Stomach smooth muscle (tissue), 2 donors: ENCODE measurements around the gene ARHGAP18.

ENCODE experiments used
- H3K27ac ChIP-seq: one replicate; pipeline ENCODE4 v1.7.0; 2013; ENCODE audit warnings: mild to moderate bottlenecking, low read length, inconsistent platforms
- H3K27me3 ChIP-seq, 2 donors: one replicate each; pipeline ENCODE4 v1.7.0; 2013; ENCODE audit warnings: low read length in 2 of 2; ENCODE audit not compliant: insufficient read depth in 2 of 2, control insufficient read depth in 1 of 2
- H3K36me3 ChIP-seq, 2 donors: one replicate each; pipeline ENCODE4 v1.7.0; 2013; ENCODE audit warnings: low read length in 2 of 2; ENCODE audit not compliant: control insufficient read depth in 2 of 2, insufficient read depth in 2 of 2
- H3K4me1 ChIP-seq: one replicate; pipeline ENCODE4 v1.7.0; 2013; ENCODE audit warnings: low read length; ENCODE audit not compliant: control insufficient read depth, insufficient read depth
- H3K4me3 ChIP-seq, 2 donors: one replicate each; pipeline ENCODE4 v1.7.0; 2013; ENCODE audit warnings: low read length in 2 of 2
- H3K9ac ChIP-seq, 2 donors: one replicate each; pipeline ENCODE4 v1.7.0; 2013; ENCODE audit warnings: low read length in 2 of 2, mild to moderate bottlenecking in 1 of 2
- H3K9me3 ChIP-seq, 2 donors: one replicate each; pipeline ENCODE4 v1.7.0; 2013; ENCODE audit warnings: low read length in 2 of 2; ENCODE audit not compliant: control insufficient read depth in 2 of 2
- donor health status: healthy.
- donor health status: Pancreatic carcinoma.

Gene ARHGAP18

GRCh38 chr6:129614464-129614863 lies 95.5 kb downstream of the ARHGAP18 start:
- Histone ChIP-seq H3K9ac (no peak overlapping the region), H3K4me3 (no peak overlapping the region), H3K9me3 (no peaks in the 10 kb centered on the region), H3K36me3 (no peaks in the 10 kb centered on the region), H3K27ac (no peak overlapping the region), H3K27me3 (no peaks in the 10 kb centered on the region), H3K4me1 (no peaks in the 10 kb centered on the region)

DNA sequence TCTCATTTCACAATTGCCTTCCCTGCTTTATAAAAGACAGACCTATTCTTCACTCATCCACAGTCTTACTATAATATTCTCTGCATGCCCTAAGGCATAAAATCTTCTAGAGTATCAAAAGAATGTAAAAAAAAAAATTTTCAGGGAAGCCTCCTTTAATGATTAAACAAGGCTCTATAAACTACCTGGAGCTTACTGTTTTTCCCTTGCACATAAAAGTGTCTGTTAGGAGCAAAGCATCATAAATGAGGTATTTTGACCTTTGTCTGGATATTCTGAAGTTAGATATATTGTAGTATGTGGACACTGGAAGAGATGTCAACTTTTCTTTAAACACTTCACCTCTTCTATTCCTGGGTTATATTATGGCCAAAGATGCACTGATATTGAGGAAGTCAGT lies 97.5 kb downstream of the ARHGAP18 start:
- Histone ChIP-seq H3K27me3 (no peaks in the 10 kb centered on the region), H3K9ac (no peak overlapping the region), H3K27ac (no peak overlapping the region), H3K9me3 (no peaks in the 10 kb centered on the region), H3K4me3 (no peak overlapping the region), H3K36me3 (no peaks in the 10 kb centered on the region), H3K4me1 (no peaks in the 10 kb centered on the region)

DNA sequence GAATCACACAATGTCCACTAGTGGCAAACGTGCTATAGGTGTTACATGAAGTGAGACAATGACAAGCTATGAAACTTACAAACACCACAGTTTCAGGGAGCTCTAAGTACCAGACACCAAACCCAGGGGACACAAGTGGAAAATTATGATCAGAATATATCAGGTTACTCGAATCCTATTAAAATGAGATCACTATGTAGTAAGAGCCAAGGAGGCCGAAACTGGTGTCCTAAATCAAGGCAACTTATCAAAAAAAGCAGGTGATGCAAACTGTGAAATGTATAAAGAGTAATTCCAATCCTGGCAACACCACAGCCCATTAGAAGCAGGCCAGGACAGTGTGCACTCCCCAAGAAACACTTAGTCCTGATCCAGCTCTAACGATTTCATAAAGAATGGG lies 100.3 kb downstream of the ARHGAP18 start:
- Histone ChIP-seq H3K27me3 (no peaks in the 10 kb centered on the region), H3K9me3 (no peaks in the 10 kb centered on the region), H3K4me3 (no peak overlapping the region), H3K36me3 (no peaks in the 10 kb centered on the region), H3K4me1 (no peaks in the 10 kb centered on the region), H3K27ac (no peak overlapping the region), H3K9ac (no peak overlapping the region)

GRCh38 chr6:129608886-129609537 lies 101.0 kb downstream of the ARHGAP18 start:
- Histone ChIP-seq H3K4me3 (no peak overlapping the region), H3K4me1 (no peaks in the 10 kb centered on the region), H3K9me3 (no peaks in the 10 kb centered on the region), H3K9ac (no peak overlapping the region), H3K27ac (no peak overlapping the region), H3K36me3 (no peaks in the 10 kb centered on the region), H3K27me3 (no peaks in the 10 kb centered on the region)

GRCh38 chr6:129607581-129608186 lies 102.3 kb downstream of the ARHGAP18 start:
- Histone ChIP-seq H3K9me3 (no peaks in the 10 kb centered on the region), H3K4me3 (no peak overlapping the region), H3K9ac (no peak overlapping the region), H3K36me3 (no peaks in the 10 kb centered on the region), H3K27ac (no peak overlapping the region), H3K4me1 (no peaks in the 10 kb centered on the region), H3K27me3 (no peaks in the 10 kb centered on the region)

DNA sequence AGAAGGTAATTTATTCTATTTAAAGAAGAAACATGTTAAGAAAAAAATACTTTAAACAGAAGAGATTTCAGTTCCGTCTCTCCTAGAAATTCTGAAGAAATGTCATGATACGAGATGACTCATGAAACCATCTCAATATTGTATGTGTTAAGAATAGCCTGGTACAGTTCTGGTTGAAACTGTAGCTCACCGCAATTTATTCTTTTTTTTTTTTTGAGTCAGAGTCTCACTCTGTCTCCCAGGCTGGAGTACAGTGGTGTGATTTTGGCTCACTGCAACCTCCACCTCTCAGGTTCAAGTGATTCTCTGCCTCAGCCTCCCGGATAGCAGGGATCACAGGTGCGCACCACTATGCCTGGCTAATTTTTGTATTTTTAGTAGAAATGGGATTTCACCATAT lies 103.3 kb downstream of the ARHGAP18 start:
- no peak overlapping the region for H3K27ac ChIP-seq
- no peaks in the 10 kb centered on the region for H3K4me1 ChIP-seq
- H3K9ac ChIP-seq = no peak overlapping the region
- H3K4me3 ChIP-seq = no peak overlapping the region
- no peaks in the 10 kb centered on the region for H3K9me3 ChIP-seq
- no peaks in the 10 kb centered on the region for H3K36me3 ChIP-seq
- H3K27me3 ChIP-seq = no peaks in the 10 kb centered on the region

DNA sequence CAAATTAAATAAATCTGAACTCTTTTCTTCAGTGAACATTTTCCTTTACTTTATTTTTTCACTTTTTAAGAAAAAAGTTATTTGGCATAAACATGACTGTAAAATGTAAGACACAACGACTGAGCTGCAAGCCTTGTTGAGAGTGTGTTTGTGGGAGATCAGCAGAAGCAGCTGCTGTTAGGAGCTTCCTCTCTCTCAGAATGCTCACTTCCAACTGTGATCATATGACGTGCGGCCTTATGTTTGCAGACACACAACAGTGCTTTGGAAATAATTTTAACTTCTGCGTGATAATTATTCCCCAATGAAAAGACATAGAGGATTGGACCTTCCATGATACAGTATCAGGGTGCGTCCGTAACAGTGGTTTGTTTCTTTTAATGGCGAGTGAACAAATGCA lies 104.0 kb downstream of the ARHGAP18 start:
- H3K9me3 ChIP-seq = no peaks in the 10 kb centered on the region
- H3K4me1 ChIP-seq = no peaks in the 10 kb centered on the region
- no peaks in the 10 kb centered on the region for H3K36me3 ChIP-seq
- no peak overlapping the region for H3K9ac ChIP-seq
- H3K27me3 ChIP-seq = no peaks in the 10 kb centered on the region
- no peak overlapping the region for H3K27ac ChIP-seq
- H3K4me3 ChIP-seq = no peak overlapping the region

DNA sequence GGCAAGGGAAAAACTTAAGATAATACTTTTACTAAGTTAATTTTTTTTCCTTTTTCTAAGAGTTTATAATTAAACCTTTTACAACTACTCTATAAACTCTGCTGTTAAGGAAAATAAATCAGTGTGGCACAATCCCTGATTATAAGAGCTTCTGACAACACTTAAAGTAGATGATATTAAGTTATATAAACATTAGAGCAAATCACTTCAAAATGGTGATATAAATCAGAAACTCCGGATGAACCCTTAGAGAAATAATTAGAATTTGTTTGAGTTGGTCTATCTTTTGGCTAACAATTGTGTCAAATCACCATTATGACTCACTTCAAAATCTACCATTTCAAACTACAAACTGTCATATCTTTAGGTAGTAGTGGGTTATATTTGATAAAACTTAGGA lies 104.9 kb downstream of the ARHGAP18 start:
- no peak overlapping the region for H3K9ac ChIP-seq
- no peak overlapping the region for H3K27ac ChIP-seq
- H3K4me1 ChIP-seq = no peaks in the 10 kb centered on the region
- H3K27me3 ChIP-seq = no peaks in the 10 kb centered on the region
- H3K36me3 ChIP-seq = no peaks in the 10 kb centered on the region
- H3K9me3 ChIP-seq = no peaks in the 10 kb centered on the region
- no peak overlapping the region for H3K4me3 ChIP-seq

DNA sequence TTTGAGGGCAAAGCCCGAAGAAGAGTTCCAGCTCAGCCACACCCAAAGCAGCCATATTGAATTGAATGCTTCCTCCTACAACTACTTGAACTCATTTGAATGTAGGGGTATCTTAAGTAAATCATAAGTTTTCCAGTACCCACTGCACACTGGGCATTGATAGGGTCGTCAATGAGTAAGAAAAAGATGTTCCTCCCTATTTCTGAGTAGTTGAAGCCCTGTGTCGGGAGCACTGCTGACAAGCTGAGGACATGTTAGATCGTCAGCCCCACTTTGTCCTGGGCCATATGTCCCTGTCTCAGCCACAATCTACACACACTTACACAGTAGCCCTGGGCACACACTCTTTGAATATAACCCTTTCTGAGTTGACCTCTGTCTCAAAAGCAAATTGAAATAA lies 105.7 kb downstream of the ARHGAP18 start:
- Histone ChIP-seq H3K36me3 (no peaks in the 10 kb centered on the region), H3K4me1 (no peaks in the 10 kb centered on the region)

GRCh38 chr6:129603741-129604140 lies 106.2 kb downstream of the ARHGAP18 start:
- Histone ChIP-seq H3K27ac (no peak overlapping the region), H3K4me1 (no peaks in the 10 kb centered on the region), H3K27me3 (no peaks in the 10 kb centered on the region), H3K36me3 (no peaks in the 10 kb centered on the region), H3K9ac (no peak overlapping the region), H3K9me3 (no peaks in the 10 kb centered on the region), H3K4me3 (no peak overlapping the region)

More for the DNA sequence above, 105.7 kb downstream of the ARHGAP18 start:
- no peak overlapping the region for H3K27ac ChIP-seq
- H3K9ac ChIP-seq = no peak overlapping the region
- H3K4me3 ChIP-seq = no peak overlapping the region
- H3K9me3 ChIP-seq = no peaks in the 10 kb centered on the region
- H3K27me3 ChIP-seq = no peaks in the 10 kb centered on the region

GRCh38 chr6:129601323-129601722 lies 108.7 kb downstream of the ARHGAP18 start:
- Histone ChIP-seq H3K9me3 (no peaks in the 10 kb centered on the region), H3K4me1 (no peaks in the 10 kb centered on the region), H3K4me3 (no peak overlapping the region), H3K36me3 (no peaks in the 10 kb centered on the region), H3K27me3 (no peaks in the 10 kb centered on the region), H3K9ac (no peak overlapping the region), H3K27ac (no peak overlapping the region)
